Measurements from ENCODE around the gene CHN1. TPM values are rescaled to one million over a fixed set of nuclear protein-coding genes. Genes with fewer than 3 reads are reported as not detected.

The CHN1 gene
- total RNA-seq, 5 donors from 2014 or later (not counting 1 experiment from before 2014, with no cell fraction given) = 1.4 to 3.2 (median 3.0) TPM

DNA sequence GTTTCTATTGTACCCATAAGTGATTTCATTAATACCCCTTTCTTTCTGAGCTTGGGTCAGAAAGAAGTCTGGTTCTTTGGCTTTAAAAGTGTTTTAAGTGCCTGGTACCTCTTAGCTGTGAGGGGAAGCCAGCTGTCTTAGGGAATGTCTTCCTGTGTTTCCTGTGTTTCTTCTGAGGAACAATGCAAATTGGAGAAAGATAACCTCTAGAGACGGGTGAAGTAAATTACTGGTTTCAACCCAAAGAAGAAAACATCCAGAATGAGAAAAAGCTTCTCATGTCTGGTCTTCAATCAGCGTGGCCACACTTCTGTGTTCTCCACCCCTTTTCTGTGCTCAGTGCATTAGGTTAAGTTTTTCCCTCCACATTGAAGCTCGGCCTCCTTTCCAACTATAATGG, 10.2 kb upstream of the CHN1 start:
- POLR2A ChIA-PET = no interaction called here
- H3K27ac Mint-ChIP-seq = no peak overlapping the region
- Histone ChIP-seq H3K4me1 (ENCODE audit: control insufficient read depth in 1 of 2, extremely low read depth in 1 of 2, insufficient read depth in 2 of 2, low read length in 2 of 2) (no peaks in the 10 kb centered on the region), H3K27me3 (replicated peaks in 1 of 2; ENCODE audit: control insufficient read depth in 2 of 2, extremely low read depth in 1 of 2, insufficient read depth in 2 of 2, low read length in 1 of 2) (peaks cover 0 to 4% of the 10 kb centered on the region in 2 experiments), H3K27ac (ENCODE audit: low read length) (no peak overlapping the region), H3K9me3 (no peaks in the 10 kb centered on the region), H3K36me3 (ENCODE audit: control insufficient read depth in 2 of 2, extremely low read depth in 1 of 2, insufficient read depth in 1 of 2, low read length in 1 of 2) (no peaks in the 10 kb centered on the region), H3K4me3 (ENCODE audit: control insufficient read depth in 1 of 2, extremely low read depth in 1 of 2, low read length in 1 of 2) (no peak overlapping the region)
- WGBS (ENCODE audit: insufficient coverage) = 60% methylated on average over 3 of the region's 3 CpGs
- H3K27me3 Mint-ChIP-seq = no peaks in the 10 kb centered on the region
- no peaks in the 10 kb centered on the region for H3K4me1 Mint-ChIP-seq
- no peak overlapping the region for H3K4me3 Mint-ChIP-seq
- H3K9me3 Mint-ChIP-seq = no peaks in the 10 kb centered on the region
- DNase-seq (no peak), ATAC-seq (replicated peaks in 1 of 4) (no peak)
- CTCF ChIA-PET = interaction anchor here in 1 of 2 donors (0.5 kb wide), 1 partner anchor 683 kb away, joined by 7 read pairs; no protein-coding TSS in a partner anchor
- H3K36me3 Mint-ChIP-seq = peaks cover 3% of the 10 kb centered on the region

DNA sequence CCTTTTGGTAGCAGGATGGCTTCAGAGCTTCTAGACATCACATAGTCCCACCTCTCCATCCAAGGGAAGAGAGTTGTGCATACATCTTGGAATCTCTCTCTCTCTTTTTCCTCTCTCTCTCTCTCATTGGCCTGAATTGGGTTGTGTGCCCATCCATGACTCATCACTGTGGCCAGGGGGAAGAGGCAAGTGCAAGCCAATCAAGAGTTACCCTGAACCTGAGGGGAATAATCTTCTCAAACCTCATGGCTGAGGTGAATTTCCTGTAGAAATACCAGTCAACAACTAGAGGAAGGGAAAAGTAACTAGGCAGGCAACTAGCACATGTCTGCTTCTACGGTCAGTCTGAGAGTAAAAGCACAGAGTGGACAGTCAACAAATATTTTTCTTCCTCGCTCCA, 7.3 kb upstream of the CHN1 start:
- Mint-ChIP-seq H3K9me3 (no peaks in the 10 kb centered on the region), H3K27me3 (peaks cover 5 to 6% of the 10 kb centered on the region in 2 donors), H3K4me3 (no peak overlapping the region), H3K36me3 (peaks cover 3% of the 10 kb centered on the region), H3K27ac (no peak overlapping the region), H3K4me1 (no peaks in the 10 kb centered on the region)
- no peaks in the 10 kb centered on the region for H3K4me1 ChIP-seq (ENCODE audit: control insufficient read depth in 1 of 2, extremely low read depth in 1 of 2, insufficient read depth in 2 of 2, low read length in 2 of 2)
- ATAC-seq (replicated peaks in 1 of 4) (no peak), DNase-seq (no peak)
- WGBS (ENCODE audit: insufficient coverage) = no CpG with 5 or more reads among the region's 2 CpGs
- ChIA-PET POLR2A (interaction anchor here (0.5 to 0.6 kb wide), 2 partner anchors 42 to 92 kb away, joined by 4 read pairs; no protein-coding TSS in a partner anchor), CTCF (no interaction called here)
- H3K9me3 ChIP-seq = no peaks in the 10 kb centered on the region
- peaks cover 0 to 8% of the 10 kb centered on the region in 2 experiments for H3K27me3 ChIP-seq (replicated peaks in 1 of 2; ENCODE audit: control insufficient read depth in 2 of 2, extremely low read depth in 1 of 2, insufficient read depth in 2 of 2, low read length in 1 of 2)
- H3K36me3 ChIP-seq (ENCODE audit: control insufficient read depth in 2 of 2, extremely low read depth in 1 of 2, insufficient read depth in 1 of 2, low read length in 1 of 2) = no peaks in the 10 kb centered on the region
- no peak overlapping the region for H3K4me3 ChIP-seq (ENCODE audit: control insufficient read depth in 1 of 2, extremely low read depth in 1 of 2, low read length in 1 of 2)
- H3K27ac ChIP-seq (ENCODE audit: low read length) = no peak overlapping the region

DNA sequence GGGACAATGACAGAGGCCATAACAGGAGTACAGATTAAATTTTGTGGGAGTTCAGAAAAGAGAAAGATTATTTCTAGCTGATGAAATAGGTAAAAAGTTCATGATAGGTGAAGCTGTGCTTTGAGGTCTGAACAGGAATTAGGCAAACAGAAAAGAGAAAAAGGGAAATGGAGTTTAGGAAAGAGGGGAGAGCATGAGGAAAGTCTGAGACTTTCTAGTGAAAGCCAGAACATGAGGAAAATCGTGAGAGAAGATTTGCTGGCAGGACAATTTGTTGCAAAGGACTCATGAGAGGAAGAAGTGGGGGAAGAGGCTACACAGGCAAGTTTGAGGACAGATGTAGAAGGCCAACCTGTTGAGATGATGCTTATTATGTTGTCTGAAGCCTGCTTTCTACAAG, 6.3 kb upstream of the CHN1 start:
- WGBS (ENCODE audit: insufficient coverage) = 50% methylated on average over 1 of the region's 1 CpG
- Histone ChIP-seq H3K9me3 (no peaks in the 10 kb centered on the region), H3K27me3 (replicated peaks in 1 of 2; ENCODE audit: control insufficient read depth in 2 of 2, extremely low read depth in 1 of 2, insufficient read depth in 2 of 2, low read length in 1 of 2) (peaks cover 0 to 16% of the 10 kb centered on the region in 2 experiments), H3K4me1 (ENCODE audit: control insufficient read depth in 1 of 2, extremely low read depth in 1 of 2, insufficient read depth in 2 of 2, low read length in 2 of 2) (no peaks in the 10 kb centered on the region), H3K36me3 (ENCODE audit: control insufficient read depth in 2 of 2, extremely low read depth in 1 of 2, insufficient read depth in 1 of 2, low read length in 1 of 2) (no peaks in the 10 kb centered on the region), H3K4me3 (ENCODE audit: control insufficient read depth in 1 of 2, extremely low read depth in 1 of 2, low read length in 1 of 2) (no peak overlapping the region), H3K27ac (ENCODE audit: low read length) (no peak overlapping the region)
- peaks cover 9 to 11% of the 10 kb centered on the region in 2 donors for H3K27me3 Mint-ChIP-seq
- H3K36me3 Mint-ChIP-seq = peaks cover 3% of the 10 kb centered on the region
- CTCF ChIA-PET = interaction anchor here in 1 of 2 donors (0.9 kb wide), 1 partner anchor 15 kb away, joined by 5 read pairs; no protein-coding TSS in a partner anchor
- H3K4me1 Mint-ChIP-seq = no peaks in the 10 kb centered on the region
- H3K9me3 Mint-ChIP-seq = no peaks in the 10 kb centered on the region
- no peak overlapping the region for H3K27ac Mint-ChIP-seq
- H3K4me3 Mint-ChIP-seq = no peak overlapping the region
- ATAC-seq (replicated peaks in 1 of 4) = no peak
- DNase-seq = no peak
- POLR2A ChIA-PET = no interaction called here

DNA sequence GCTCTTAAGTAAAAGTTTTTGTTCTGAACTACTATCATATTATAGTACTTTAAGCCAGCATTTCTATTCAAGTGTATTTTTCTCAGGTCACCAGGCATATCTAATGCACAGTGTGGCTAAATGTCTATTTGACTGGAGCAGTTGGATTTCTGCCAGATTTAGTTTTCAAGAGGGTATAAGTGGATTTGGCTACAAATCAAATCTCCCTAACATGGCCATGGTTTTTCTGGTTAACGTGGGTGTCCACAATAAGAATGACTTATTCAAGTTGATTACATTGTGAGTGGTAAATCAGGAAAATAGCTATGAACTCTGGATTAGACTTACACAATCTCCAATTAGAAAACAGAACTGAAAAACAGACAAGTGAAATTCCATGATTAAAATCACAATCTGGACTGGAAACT, 5.7 kb upstream of the CHN1 start:
- DNase-seq = no peak
- no CpG with 5 or more reads among the region's 1 CpG for WGBS (ENCODE audit: insufficient coverage)

DNA sequence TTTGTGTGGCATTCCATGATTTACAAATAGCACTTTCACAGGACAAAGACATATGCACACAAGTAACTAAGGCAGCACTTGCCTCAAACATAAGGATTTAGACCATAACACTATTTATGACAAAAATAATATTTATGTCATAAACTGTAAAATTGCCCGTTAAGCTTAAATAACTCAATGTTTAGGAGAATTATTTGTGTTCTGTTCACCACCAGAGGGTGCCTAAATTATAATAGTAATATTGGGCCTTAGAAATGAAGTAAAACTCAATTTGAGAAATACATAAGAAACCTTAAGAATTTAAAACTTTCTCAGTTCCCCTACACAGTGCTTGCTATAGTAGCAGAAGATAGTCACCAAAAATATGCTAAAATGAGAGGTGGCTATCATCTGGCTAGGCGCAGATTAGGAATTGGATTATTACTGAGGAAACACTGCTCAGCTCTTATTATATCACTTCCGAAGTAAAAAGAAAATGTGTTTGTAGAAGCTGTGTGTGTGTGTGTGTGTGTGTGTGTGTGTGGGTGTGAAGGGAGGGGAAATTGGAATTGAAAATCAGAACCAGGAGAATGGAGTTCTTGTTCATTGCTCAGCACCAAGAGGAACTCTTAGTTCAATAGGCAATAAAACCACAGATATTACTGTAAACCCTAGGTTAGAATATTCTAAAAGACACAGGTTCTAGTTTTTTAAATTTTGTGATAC, 4.9 kb upstream of the CHN1 start:
- DNase-seq = no peak
- no CpG with 5 or more reads among the region's 3 CpGs for WGBS (ENCODE audit: insufficient coverage)
- H3K27ac Mint-ChIP-seq = no peak overlapping the region
- H3K9me3 ChIP-seq = no peaks in the 10 kb centered on the region
- no peaks in the 10 kb centered on the region for H3K36me3 ChIP-seq (ENCODE audit: control insufficient read depth in 2 of 2, extremely low read depth in 1 of 2, insufficient read depth in 1 of 2, low read length in 1 of 2)
- peaks cover 14 to 16% of the 10 kb centered on the region in 2 donors for H3K27me3 Mint-ChIP-seq
- no peak overlapping the region for H3K4me3 Mint-ChIP-seq
- no peak overlapping the region for H3K27ac ChIP-seq (ENCODE audit: low read length)
- no peaks in the 10 kb centered on the region for H3K9me3 Mint-ChIP-seq
- ChIA-PET POLR2A (interaction anchor here in 1 of 2 donors (0.6 kb wide), 1 partner anchor 167 kb away, joined by 4 read pairs; no protein-coding TSS in a partner anchor), CTCF (interaction anchor here in 1 of 2 donors (0.6 to 0.7 kb wide), 3 partner anchors 29 to 1445 kb away, joined by 3 to 4 read pairs (median 4); no protein-coding TSS in a partner anchor)
- ATAC-seq (replicated peaks in 1 of 4) = no peak
- peaks cover 2% of the 10 kb centered on the region for H3K36me3 Mint-ChIP-seq
- H3K27me3 ChIP-seq (replicated peaks in 1 of 2; ENCODE audit: control insufficient read depth in 2 of 2, extremely low read depth in 1 of 2, insufficient read depth in 2 of 2, low read length in 1 of 2) = peaks cover 6 to 16% of the 10 kb centered on the region in 2 experiments
- no peak overlapping the region for H3K4me3 ChIP-seq (ENCODE audit: control insufficient read depth in 1 of 2, extremely low read depth in 1 of 2, low read length in 1 of 2)
- peaks cover 0 to 4% of the 10 kb centered on the region in 2 experiments for H3K4me1 ChIP-seq (ENCODE audit: control insufficient read depth in 1 of 2, extremely low read depth in 1 of 2, insufficient read depth in 2 of 2, low read length in 2 of 2)
- H3K4me1 Mint-ChIP-seq = peaks cover 0 to 8% (median 4%) of the 10 kb centered on the region in 3 donors

More for the DNA sequence above, 5.7 kb upstream of the CHN1 start:
- ChIA-PET CTCF (interaction anchor here in 1 of 2 donors (0.9 kb wide), 1 partner anchor 14 kb away, joined by 5 read pairs; no protein-coding TSS in a partner anchor), POLR2A (no interaction called here)
- Mint-ChIP-seq H3K36me3 (peaks cover 3% of the 10 kb centered on the region), H3K9me3 (no peaks in the 10 kb centered on the region), H3K27ac (no peak overlapping the region), H3K4me3 (no peak overlapping the region), H3K27me3 (peaks cover 12 to 14% of the 10 kb centered on the region in 2 donors), H3K4me1 (peaks cover 0 to 3% (median 2%) of the 10 kb centered on the region in 3 donors)
- H3K27me3 ChIP-seq (replicated peaks in 1 of 2; ENCODE audit: control insufficient read depth in 2 of 2, extremely low read depth in 1 of 2, insufficient read depth in 2 of 2, low read length in 1 of 2) = peaks cover 0 to 16% of the 10 kb centered on the region in 2 experiments
- no peaks in the 10 kb centered on the region for H3K9me3 ChIP-seq
- H3K27ac ChIP-seq (ENCODE audit: low read length) = no peak overlapping the region
- ATAC-seq (replicated peaks in 1 of 4) = no peak
- no peak overlapping the region for H3K4me3 ChIP-seq (ENCODE audit: control insufficient read depth in 1 of 2, extremely low read depth in 1 of 2, low read length in 1 of 2)
- no peaks in the 10 kb centered on the region for H3K4me1 ChIP-seq (ENCODE audit: control insufficient read depth in 1 of 2, extremely low read depth in 1 of 2, insufficient read depth in 2 of 2, low read length in 2 of 2)
- no peaks in the 10 kb centered on the region for H3K36me3 ChIP-seq (ENCODE audit: control insufficient read depth in 2 of 2, extremely low read depth in 1 of 2, insufficient read depth in 1 of 2, low read length in 1 of 2)

DNA sequence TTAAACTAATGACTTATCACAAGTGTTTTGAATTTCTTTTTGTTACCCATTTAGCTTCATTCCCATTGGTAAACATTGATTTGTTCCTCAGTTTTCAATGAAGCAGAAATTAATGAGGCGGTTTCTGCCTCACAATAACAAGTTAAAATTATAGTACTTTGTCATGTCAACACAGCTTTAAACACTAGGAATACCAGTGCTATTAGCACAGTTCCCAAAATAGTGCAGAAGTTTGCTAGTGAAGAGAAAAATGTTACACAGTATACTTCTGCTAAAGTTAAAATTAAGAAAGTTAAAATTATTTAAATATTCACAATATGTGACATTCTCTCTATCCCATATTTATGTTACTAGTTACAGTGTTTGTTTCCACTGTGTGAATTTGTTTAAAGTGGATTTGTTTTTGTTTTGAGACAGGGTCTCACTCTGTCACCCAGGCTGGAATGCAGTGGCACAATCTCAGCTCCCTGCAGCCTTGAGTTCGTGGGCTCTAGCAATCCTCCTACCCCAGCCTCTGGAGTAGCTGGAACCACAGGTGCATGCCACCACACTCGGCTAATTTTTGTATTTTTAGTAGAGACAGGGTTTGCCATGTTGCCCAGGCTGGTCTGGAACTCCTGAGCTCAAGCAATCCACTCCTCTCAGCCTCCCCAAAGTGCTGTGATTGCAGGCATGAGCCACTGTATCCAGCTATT, 3.8 kb upstream of the CHN1 start:
- Mint-ChIP-seq H3K4me1 (peaks cover 4 to 13% (median 8%) of the 10 kb centered on the region in 3 donors), H3K9me3 (no peaks in the 10 kb centered on the region), H3K27me3 (peaks cover 18 to 21% of the 10 kb centered on the region in 2 donors), H3K4me3 (no peak overlapping the region), H3K36me3 (no peaks in the 10 kb centered on the region), H3K27ac (no peak overlapping the region)
- ATAC-seq (replicated peaks in 1 of 4) (no peak), DNase-seq (no peak)
- Histone ChIP-seq H3K4me1 (ENCODE audit: control insufficient read depth in 1 of 2, extremely low read depth in 1 of 2, insufficient read depth in 2 of 2, low read length in 2 of 2) (peaks cover 0 to 11% of the 10 kb centered on the region in 2 experiments), H3K27me3 (replicated peaks in 1 of 2; ENCODE audit: control insufficient read depth in 2 of 2, extremely low read depth in 1 of 2, insufficient read depth in 2 of 2, low read length in 1 of 2) (peaks cover 12 to 16% of the 10 kb centered on the region in 2 experiments), H3K36me3 (ENCODE audit: control insufficient read depth in 2 of 2, extremely low read depth in 1 of 2, insufficient read depth in 1 of 2, low read length in 1 of 2) (no peaks in the 10 kb centered on the region), H3K4me3 (ENCODE audit: control insufficient read depth in 1 of 2, extremely low read depth in 1 of 2, low read length in 1 of 2) (no peak overlapping the region), H3K27ac (ENCODE audit: low read length) (no peak overlapping the region), H3K9me3 (no peaks in the 10 kb centered on the region)
- CTCF ChIA-PET = interaction anchor here in 1 of 2 donors (0.5 kb wide), 1 partner anchor 282 kb away, joined by 4 read pairs; no protein-coding TSS in a partner anchor
- POLR2A ChIA-PET = no interaction called here
- no CpG with 5 or more reads among the region's 3 CpGs for whole genome bisulfite sequencing (ENCODE audit: insufficient coverage)
